GM12874 (cell line): Measurements from ENCODE around the gene BCAS3.

Experiments
- TF ChIP-seq, protein P1 (sequence below): IDR thresholded peaks from 2 replicates; pipeline ENCODE4 v1.5.1; 2011; ENCODE audit warnings: low read depth, mild to moderate bottlenecking, control low read depth, low read length, moderate library complexity; ENCODE audit not compliant: insufficient read depth

Gene BCAS3

DNA sequence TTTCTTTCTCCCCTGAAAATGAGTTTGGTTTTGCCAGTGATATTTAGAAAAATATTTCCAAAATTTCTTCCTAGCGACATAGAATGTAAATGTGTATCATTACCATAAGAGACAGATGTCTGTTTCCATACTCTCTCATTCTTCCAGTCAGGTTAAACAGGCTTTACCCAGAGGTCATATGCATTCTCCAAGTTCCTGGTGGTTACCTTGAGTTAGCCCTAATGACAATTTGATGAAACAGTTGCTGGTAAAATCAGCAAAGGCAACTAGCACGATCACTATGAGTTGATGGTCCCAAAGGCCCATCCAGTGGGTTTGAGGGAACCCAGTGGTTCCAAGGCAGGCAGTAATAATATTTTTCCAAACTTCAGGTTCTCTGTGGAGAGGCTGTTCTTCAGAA is 618.4 kb downstream of the BCAS3 start:
- TF ChIP-seq, protein P1, sequence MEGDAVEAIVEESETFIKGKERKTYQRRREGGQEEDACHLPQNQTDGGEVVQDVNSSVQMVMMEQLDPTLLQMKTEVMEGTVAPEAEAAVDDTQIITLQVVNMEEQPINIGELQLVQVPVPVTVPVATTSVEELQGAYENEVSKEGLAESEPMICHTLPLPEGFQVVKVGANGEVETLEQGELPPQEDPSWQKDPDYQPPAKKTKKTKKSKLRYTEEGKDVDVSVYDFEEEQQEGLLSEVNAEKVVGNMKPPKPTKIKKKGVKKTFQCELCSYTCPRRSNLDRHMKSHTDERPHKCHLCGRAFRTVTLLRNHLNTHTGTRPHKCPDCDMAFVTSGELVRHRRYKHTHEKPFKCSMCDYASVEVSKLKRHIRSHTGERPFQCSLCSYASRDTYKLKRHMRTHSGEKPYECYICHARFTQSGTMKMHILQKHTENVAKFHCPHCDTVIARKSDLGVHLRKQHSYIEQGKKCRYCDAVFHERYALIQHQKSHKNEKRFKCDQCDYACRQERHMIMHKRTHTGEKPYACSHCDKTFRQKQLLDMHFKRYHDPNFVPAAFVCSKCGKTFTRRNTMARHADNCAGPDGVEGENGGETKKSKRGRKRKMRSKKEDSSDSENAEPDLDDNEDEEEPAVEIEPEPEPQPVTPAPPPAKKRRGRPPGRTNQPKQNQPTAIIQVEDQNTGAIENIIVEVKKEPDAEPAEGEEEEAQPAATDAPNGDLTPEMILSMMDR = no peak

DNA sequence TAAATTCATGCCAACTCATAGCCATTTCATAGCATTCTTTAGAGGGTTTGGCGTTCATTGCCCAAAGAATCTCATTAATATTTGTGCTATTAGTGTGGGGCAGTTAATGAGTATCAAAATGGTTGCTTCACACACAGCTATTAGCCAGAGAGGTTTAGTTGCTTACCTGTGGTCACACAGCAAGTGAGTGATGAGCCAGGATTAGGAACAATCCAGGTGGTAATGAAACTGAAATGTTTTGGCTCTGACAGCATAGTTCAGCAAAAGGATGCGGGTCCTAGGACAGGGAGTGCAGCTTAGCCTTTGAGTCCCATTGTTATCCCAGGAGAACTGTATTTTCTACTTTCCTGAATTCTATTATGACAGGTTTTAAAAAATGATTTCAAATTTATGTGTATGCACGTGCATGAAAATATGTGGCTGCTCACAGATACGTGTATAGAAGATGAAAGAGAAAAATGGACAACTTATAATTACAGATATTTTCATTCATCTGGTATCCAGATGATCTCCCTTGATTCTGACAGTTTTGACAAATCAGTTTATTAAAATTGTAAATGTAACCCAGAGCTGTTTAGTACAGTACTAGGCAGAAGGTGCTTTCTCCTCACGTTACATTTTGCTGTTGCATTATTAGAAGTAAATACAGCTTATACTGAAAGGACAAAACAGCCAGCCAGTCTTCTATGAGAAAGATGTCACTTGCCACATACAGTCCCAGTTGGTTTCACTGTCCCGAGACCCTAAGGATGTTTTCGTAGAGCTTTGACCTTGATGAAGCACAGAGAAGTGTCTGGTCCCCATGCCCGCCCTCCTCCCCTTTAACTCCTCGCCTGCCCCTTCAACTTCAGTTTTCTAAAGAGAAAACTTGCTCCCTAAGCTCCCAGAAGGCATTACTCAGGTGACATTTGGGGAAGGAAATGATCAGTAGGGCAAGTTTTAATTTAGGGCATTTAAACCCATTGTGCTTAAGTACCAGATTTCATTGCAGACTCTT is 622.2 kb downstream of the BCAS3 start:
- TF ChIP-seq, protein P1 = no peak

DNA sequence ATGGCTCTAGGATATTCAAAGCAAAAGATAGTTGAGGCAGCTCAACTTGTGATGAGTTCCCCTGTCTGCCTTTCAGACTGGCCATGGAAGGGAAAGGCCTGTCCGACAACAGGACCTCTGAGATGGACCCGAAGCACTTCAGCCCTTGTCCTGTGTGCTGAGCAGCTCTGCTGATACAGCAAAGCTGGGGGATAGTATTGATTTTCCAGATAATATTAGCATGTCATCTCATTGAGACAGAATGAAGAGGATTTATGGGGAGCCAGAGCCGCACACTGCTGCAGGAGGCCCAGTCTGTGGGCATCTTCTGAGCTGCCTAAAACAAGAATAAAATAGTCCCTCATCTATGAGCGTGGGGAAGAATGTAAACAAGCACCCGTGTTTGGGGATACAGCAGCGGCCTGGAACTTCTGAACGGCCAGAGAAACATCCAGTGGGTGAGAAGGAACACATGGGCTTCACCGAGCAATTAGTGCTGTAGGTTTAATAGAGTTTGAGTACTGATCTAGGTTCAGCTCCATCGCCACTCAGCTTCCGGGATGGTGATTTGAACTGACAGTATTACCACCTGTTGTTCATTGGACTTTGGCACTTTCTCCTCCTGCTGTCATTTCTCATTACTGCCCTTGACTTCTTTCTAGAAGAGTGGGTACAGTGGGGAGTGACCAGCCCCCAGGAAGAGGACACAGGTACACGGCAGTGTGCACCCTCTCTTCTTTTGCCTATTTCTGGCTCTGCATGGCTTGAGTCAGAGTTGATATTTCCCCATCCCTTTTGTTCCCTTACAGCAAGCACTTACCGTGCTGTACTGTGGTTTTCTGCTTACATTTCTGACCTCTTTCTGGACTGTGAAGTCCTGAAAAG is 625.5 kb downstream of the BCAS3 start:
- TF ChIP-seq, protein P1 = no peak

DNA sequence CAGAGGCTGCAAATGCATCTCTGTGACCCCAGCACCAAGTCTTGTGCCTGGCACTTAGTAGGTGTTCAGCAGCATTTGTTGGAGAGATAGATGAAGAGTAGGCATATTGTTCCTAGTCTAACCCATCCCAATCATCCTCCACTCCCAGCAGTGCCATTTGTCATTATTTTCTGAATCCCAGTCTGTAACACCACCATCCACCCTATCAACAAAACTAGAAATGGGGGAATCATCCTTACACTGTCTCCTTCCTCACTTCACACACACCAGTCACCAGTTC is 626.1 kb downstream of the BCAS3 start:
- TF ChIP-seq, protein P1 = no peak

DNA sequence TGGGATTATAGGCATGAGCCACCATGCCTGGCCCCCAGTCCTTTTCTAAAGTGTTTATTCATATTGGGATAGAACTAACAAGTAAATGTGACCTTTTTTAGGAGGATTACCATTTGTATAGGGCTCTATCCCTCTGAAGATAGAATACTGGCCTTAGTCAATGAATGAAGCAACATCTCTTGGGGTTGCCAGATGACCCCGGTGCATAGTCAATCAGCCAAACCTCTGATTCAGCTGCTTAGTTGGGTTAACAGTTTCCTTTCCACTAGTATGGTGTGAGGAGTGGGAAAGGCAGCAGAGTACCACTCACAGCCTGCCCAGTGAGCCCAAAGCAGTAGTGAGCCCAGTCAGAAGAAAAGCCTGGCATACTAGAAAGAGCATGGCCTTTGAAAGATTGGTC is 627.4 kb downstream of the BCAS3 start:
- TF ChIP-seq, protein P1 = no peak

DNA sequence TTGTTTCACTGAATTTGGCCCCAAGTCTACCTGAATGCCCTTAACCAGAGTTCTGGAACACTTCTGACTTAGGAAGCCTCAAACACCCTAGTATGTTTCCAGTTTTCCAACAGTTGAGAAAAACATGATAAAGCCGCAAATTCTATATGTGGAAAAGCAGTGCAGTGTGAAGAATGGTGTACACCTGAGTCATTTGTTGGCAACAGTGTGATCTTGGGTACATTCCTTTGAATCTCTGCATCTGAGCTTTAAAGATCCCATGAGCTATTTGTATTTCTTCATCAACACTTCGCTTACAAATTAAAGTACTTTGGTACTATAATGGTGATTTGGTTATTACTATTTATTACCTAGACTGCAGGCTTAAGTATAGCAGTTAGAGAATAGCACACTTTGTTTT is 628.4 kb downstream of the BCAS3 start:
- TF ChIP-seq, protein P1 = no peak

DNA sequence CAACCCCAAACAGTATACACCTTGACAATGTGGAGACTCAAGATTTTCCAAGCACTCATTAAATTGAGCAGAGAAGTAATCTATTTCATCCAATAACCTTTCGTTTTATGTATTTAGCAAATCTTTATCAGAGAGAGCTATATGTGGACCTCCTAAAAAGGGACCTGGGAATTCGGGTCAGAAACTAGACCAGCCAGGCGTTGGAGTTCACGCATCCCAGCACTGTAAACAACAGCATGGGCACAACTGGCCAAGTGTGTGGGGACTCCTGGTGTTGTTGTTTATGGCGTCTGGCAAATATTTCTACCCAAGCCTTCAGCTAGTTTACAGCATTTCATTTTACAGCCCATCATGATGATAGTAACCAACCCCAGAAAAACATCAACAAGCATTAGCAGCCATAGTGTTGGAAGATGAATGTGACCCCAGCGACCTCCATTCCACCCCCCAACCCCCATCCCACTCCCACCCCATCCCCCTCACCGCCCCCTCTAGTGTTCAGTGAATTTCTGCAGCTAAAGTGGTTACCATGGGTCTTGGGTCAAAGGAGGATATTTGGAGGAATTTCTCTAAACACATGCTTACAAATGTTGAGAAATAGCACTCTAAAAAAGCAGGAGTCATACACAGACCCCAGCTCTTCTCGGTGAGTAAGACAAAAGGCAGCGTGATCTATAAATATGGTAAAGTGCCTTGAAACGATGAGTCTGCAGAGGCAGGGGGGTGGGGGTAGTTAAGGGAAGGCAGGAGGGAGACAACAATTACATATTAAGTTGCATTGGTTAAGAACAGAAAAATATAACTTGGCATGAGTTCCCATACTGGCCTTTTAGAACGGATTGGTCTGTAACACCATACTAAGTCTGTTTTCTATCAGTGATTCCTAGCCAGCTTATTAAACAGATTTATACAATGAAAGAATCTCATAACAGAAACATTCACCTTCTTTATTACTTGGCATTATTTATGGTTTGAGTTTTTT is 630.5 kb downstream of the BCAS3 start:
- TF ChIP-seq, protein P1 = no peak
